Thoracic aorta (tissue), 2 donors: ENCODE data around the gene DGKA. TPM values are rescaled to one million over a fixed set of nuclear protein-coding genes. Genes with fewer than 3 reads are reported as not detected.

Experiments
- ATAC-seq: fragments of 150-250 bp; one replicate; pipeline ENCODE4 v1.8.0; 2017; ENCODE audit warnings: low read depth; ENCODE audit not compliant: insufficient number of reproducible peaks, low FRiP score
- DNase-seq: peaks from one replicate; pipeline ENCODE4 v3.0.0-alpha.2; 2020; ENCODE audit warnings: low spot score
- H3K27ac ChIP-seq, 2 donors: fragments of 200-600 bp; sonication (generic); 1 replicate in 1 of 2; 2 replicates in 1 of 2; pipeline ENCODE4 v1.5.1; 2016; ENCODE audit warnings: mild to moderate bottlenecking in 2 of 2, moderate library complexity in 2 of 2
- H3K27me3 ChIP-seq: fragments of 200-600 bp; sonication (generic); replicated peaks from 2 replicates; pipeline ENCODE4 v1.6.0; 2016; ENCODE audit warnings: mild to moderate bottlenecking; ENCODE audit not compliant: insufficient read depth
- H3K36me3 ChIP-seq: fragments of 200-600 bp; sonication (generic); one replicate; pipeline ENCODE4 v1.5.1; 2016
- H3K4me1 ChIP-seq, 2 donors: fragments of 200-600 bp; sonication (generic); 1 replicate in 1 of 2; 2 replicates in 1 of 2; pipeline versions ENCODE4 v1.5.1 to v1.6.0; 2016; ENCODE audit warnings: low read depth in 2 of 2, mild to moderate bottlenecking in 1 of 2; ENCODE audit not compliant: control insufficient read depth in 1 of 2
- H3K4me3 ChIP-seq: fragments of 200-600 bp; sonication (generic); 2 replicates; pipeline ENCODE4 v1.5.1; 2016; ENCODE audit warnings: mild to moderate bottlenecking
- H3K9me3 ChIP-seq: fragments of 200-600 bp; sonication (generic); 2 replicates; pipeline ENCODE4 v1.5.1; 2016
- CTCF ChIP-seq: fragments of 200-600 bp; sonication (generic); IDR thresholded peaks from one replicate; pipeline ENCODE4 v1.5.1; 2019; ENCODE audit warnings: antibody characterized with exemption
- total RNA-seq, 2 donors: library from RNA; depleted of rRNA; stranded (reverse); fragments of >200 nt; gene quantifications; one replicate each; pipeline versions ENCODE4 v1.1.0 to v1.2.3, GENCODE V29; 2016

The DGKA gene
- total RNA-seq, 2 donors from 2014 or later: 72.8 to 104 TPM

GRCh38 chr12:55942577-55943136 lies 11.7 kb downstream of the DGKA start:
- no peak for TF ChIP-seq CTCF
- Histone ChIP-seq H3K36me3 (peaks cover 15% of the 10 kb centered on the region), H3K9me3 (no peaks in the 10 kb centered on the region), H3K27ac (no peak overlapping the region), H3K27me3 (no peaks in the 10 kb centered on the region), H3K4me1 (peaks cover 4 to 10% of the 10 kb centered on the region in 2 donors), H3K4me3 (no peak overlapping the region)
- no peak for DNase-seq
- ATAC-seq: no peak

- peaks cover 15% of the 10 kb centered on the region for H3K36me3 ChIP-seq
- H3K9me3 ChIP-seq: no peaks in the 10 kb centered on the region
- no peaks in the 10 kb centered on the region for H3K27me3 ChIP-seq
- H3K27ac ChIP-seq: no peak overlapping the region
- no peak overlapping the region for H3K4me3 ChIP-seq
- no peak for ATAC-seq
- no peak for DNase-seq
- TF ChIP-seq CTCF: no peak
- no peaks in the 10 kb centered on the region for H3K4me1 ChIP-seq
These were observed 15.6 kb downstream of the DGKA start for GRCh38 chr12:55946553-55946952.

- no peak overlapping the region for H3K27ac ChIP-seq
- ATAC-seq (no peak), DNase-seq (no peak)
- H3K4me3 ChIP-seq: no peak overlapping the region
- H3K9me3 ChIP-seq: no peaks in the 10 kb centered on the region
- no peak for TF ChIP-seq CTCF
- H3K27me3 ChIP-seq: no peaks in the 10 kb centered on the region
- H3K36me3 ChIP-seq: peaks cover 14% of the 10 kb centered on the region
- H3K4me1 ChIP-seq: no peaks in the 10 kb centered on the region
These were observed 24.4 kb downstream of the DGKA start for GRCh38 chr12:55955344-55955743.

- H3K4me3 ChIP-seq: no peak overlapping the region
- no peak for DNase-seq
- H3K9me3 ChIP-seq: no peaks in the 10 kb centered on the region
- no peak overlapping the region for H3K27ac ChIP-seq
- no peaks in the 10 kb centered on the region for H3K27me3 ChIP-seq
- H3K36me3 ChIP-seq: peaks cover 14% of the 10 kb centered on the region
- TF ChIP-seq CTCF: no peak
- no peak for ATAC-seq
- H3K4me1 ChIP-seq: no peaks in the 10 kb centered on the region
These were observed 25.0 kb downstream of the DGKA start for GRCh38 chr12:55955800-55956508.

- Histone ChIP-seq H3K27ac (no peak overlapping the region), H3K4me1 (no peaks in the 10 kb centered on the region), H3K36me3 (peaks cover 7% of the 10 kb centered on the region), H3K9me3 (no peaks in the 10 kb centered on the region), H3K4me3 (no peak overlapping the region), H3K27me3 (no peaks in the 10 kb centered on the region)
- TF ChIP-seq CTCF: no peak
- no peak for DNase-seq
- no peak for ATAC-seq
These were observed 26.3 kb downstream of the DGKA start for GRCh38 chr12:55957106-55957859.
